ENCODE measurements around the gene THTPA. TPM values are rescaled to one million over a fixed set of nuclear protein-coding genes. Genes with fewer than 3 reads are reported as not detected.

The THTPA gene
- total and polyA plus RNA-seq, 2 of the 13 experiments (the other 11 are each of a cell fraction or from before 2014, with no cell fraction given): 7.4 to 8.7 TPM

DNA sequence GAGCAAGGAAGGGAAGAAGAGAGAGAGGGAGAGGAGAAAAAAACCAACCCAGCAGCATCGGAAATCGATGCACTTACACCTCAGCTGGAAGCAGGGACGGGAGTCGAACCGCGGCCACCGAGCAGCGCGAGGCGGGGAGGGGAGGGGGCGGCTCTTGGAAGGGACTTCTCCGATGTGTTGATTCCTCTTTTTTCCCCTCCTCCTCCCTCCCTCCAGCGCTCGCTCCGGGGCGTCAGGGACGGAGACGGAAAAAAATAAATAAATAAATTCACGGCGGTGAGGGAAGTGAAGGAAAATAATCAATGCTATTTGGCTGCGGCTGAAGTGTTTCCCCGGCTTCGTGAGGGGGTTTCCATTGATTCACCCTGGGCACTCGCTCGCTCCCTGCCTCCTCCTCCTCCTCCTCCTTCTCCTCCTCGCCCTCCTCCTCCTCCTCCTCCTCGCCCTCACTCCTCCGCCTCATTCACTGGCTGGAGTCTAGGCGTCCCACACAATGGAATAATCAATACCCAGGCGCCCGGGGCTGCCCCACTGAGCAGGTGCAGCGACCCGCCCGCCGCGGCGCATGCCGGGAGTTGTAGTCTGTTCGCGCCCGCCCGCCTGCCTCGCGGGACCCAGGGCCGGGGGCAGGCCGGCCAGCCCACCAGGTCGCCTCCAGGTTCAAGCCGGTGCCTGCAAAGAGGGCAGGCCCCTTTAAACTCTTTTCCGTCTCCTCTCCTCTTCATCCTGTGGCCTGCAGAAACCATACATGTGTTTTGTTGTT is 4.6 kb upstream of the THTPA start, which contains the start of gene ZFHX2 (continued):
- TF ChIP-seq MZF1 (CRISPR knock-in tag; IDR thresholded peaks at IDR 0.05; ENCODE audit: borderline replicate concordance): 0 out of 2 replicates have a peak, but pooled peaks have one; percentile 49
- peak; percentile 83 for TF ChIP-seq SRY (CRISPR knock-in tag; IDR thresholded peaks at IDR 0.05)
- TF ChIP-seq FOXP1 (IDR thresholded peaks at IDR 0.05): no peak
- TF ChIP-seq FOXP1 (CRISPR knock-in tag; IDR thresholded peaks at IDR 0.05): no peak
- TF ChIP-seq, protein P1, sequence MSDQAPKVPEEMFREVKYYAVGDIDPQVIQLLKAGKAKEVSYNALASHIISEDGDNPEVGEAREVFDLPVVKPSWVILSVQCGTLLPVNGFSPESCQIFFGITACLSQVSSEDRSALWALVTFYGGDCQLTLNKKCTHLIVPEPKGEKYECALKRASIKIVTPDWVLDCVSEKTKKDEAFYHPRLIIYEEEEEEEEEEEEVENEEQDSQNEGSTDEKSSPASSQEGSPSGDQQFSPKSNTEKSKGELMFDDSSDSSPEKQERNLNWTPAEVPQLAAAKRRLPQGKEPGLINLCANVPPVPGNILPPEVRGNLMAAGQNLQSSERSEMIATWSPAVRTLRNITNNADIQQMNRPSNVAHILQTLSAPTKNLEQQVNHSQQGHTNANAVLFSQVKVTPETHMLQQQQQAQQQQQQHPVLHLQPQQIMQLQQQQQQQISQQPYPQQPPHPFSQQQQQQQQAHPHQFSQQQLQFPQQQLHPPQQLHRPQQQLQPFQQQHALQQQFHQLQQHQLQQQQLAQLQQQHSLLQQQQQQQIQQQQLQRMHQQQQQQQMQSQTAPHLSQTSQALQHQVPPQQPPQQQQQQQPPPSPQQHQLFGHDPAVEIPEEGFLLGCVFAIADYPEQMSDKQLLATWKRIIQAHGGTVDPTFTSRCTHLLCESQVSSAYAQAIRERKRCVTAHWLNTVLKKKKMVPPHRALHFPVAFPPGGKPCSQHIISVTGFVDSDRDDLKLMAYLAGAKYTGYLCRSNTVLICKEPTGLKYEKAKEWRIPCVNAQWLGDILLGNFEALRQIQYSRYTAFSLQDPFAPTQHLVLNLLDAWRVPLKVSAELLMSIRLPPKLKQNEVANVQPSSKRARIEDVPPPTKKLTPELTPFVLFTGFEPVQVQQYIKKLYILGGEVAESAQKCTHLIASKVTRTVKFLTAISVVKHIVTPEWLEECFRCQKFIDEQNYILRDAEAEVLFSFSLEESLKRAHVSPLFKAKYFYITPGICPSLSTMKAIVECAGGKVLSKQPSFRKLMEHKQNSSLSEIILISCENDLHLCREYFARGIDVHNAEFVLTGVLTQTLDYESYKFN (CRISPR knock-in tag; conservative IDR thresholded peaks at IDR 0.05): 0 out of 2 replicates have a peak, but pooled peaks have one; percentile 62
- TF ChIP-seq ZNF512 (CRISPR knock-in tag; IDR thresholded peaks at IDR 0.05): 0 out of 2 replicates have a peak, but pooled peaks have one; percentile 81
- TF ChIP-seq ZNF33A (CRISPR knock-in tag; IDR thresholded peaks at IDR 0.05; ENCODE audit: borderline replicate concordance): 0 out of 2 replicates have a peak, but pooled peaks have one; percentile 66
- no peak; the same call in 1 of the 2 replicates for TF ChIP-seq PITX1 (CRISPR knock-in tag; IDR thresholded peaks at IDR 0.05)
- no peak for TF ChIP-seq ZNF460 (CRISPR knock-in tag; IDR thresholded peaks at IDR 0.05; ENCODE audit: borderline replicate concordance)
- peak; percentile 90; the same call in 1 of the 2 replicates for TF ChIP-seq ZFP90 (CRISPR knock-in tag; IDR thresholded peaks at IDR 0.05; ENCODE audit: borderline replicate concordance)
- TF ChIP-seq ZBTB37 (CRISPR knock-in tag; IDR thresholded peaks at IDR 0.05): no peak
- no peak for TF ChIP-seq FOXA1 (IDR thresholded peaks at IDR 0.05)
- peak; percentile 24; the same call in 1 of the 2 replicates for TF ChIP-seq FOXA1 (CRISPR knock-in tag; IDR thresholded peaks at IDR 0.05)
- TF ChIP-seq FOXJ3 (CRISPR knock-in tag; IDR thresholded peaks at IDR 0.05; ENCODE audit: borderline replicate concordance): no peak
- 0 out of 2 replicates have a peak, but pooled peaks have one; percentile 66 for TF ChIP-seq ZNF446 (CRISPR knock-in tag; IDR thresholded peaks at IDR 0.05)
- no peak for TF ChIP-seq RARG (CRISPR knock-in tag; IDR thresholded peaks at IDR 0.05; ENCODE audit: low read depth)

Measured in HepG2 (cell line).